HepG2 (cell line): ENCODE results near the gene PYGO2. TPM values are rescaled to one million over a fixed set of nuclear protein-coding genes. Genes with fewer than 3 reads are reported as not detected.
A peak's percentile ranks its signal among the peaks of the same experiment; 100 is the strongest.

Source experiments
- GATAD1 ChIP-seq: IDR thresholded peaks from 2 replicates; pipeline ENCODE4 v1.6.1; 2016; ENCODE audit warnings: missing genetic modification reagents, missing compliant biosample characterization
- MIXL1 ChIP-seq: IDR thresholded peaks from 2 replicates; pipeline ENCODE4 v1.6.1; 2016
- RBFOX2 ChIP-seq: fragments of 200-400 bp; formaldehyde crosslinking; IDR thresholded peaks from 2 replicates; pipeline ENCODE4 v1.6.1; 2017; ENCODE audit warnings: low read depth, mild to moderate bottlenecking, low read length
- SMAD1 ChIP-seq: sonication (generic); formaldehyde crosslinking; IDR thresholded peaks from 2 replicates; pipeline ENCODE4 v1.4.0; 2020; ENCODE audit warnings: missing genetic modification reagents, low read depth, mild to moderate bottlenecking, borderline replicate concordance
- UBTF ChIP-seq: sonication (generic); formaldehyde crosslinking; IDR thresholded peaks from 2 replicates; pipeline ENCODE4 v1.4.0; 2020; ENCODE audit warnings: mild to moderate bottlenecking, missing genetic modification reagents
- ZBTB21 ChIP-seq: sonication (generic); formaldehyde crosslinking; IDR thresholded peaks from 2 replicates; pipeline ENCODE4 v1.4.0; 2020; ENCODE audit warnings: missing genetic modification reagents
- ZFP36L2 ChIP-seq: sonication (generic); formaldehyde crosslinking; IDR thresholded peaks from 2 replicates; pipeline ENCODE4 v1.4.0; 2020; ENCODE audit warnings: missing genetic modification reagents
- ZNF234 ChIP-seq: sonication (generic); formaldehyde crosslinking; conservative IDR thresholded peaks from 2 replicates; pipeline ENCODE4 v1.5.1; 2020; ENCODE audit warnings: mild to moderate bottlenecking, missing genetic modification reagents
- ZNF362 ChIP-seq: sonication (generic); formaldehyde crosslinking; IDR thresholded peaks from 2 replicates; pipeline ENCODE4 v1.4.0; 2020; ENCODE audit warnings: missing genetic modification reagents, mild to moderate bottlenecking, borderline replicate concordance
- ZNF44 ChIP-seq: sonication (generic); formaldehyde crosslinking; IDR thresholded peaks from 2 replicates; pipeline ENCODE4 v1.5.1; 2020; ENCODE audit warnings: mild to moderate bottlenecking, missing genetic modification reagents
- ZNF562 ChIP-seq: sonication (generic); formaldehyde crosslinking; IDR thresholded peaks from 2 replicates; pipeline ENCODE4 v1.8.0; 2022; ENCODE audit warnings: missing genetic modification reagents, borderline replicate concordance
- ZNF614 ChIP-seq: IDR thresholded peaks from 2 replicates; pipeline ENCODE4 v1.6.1; 2018; ENCODE audit warnings: missing biosample characterization, missing genetic modification reagents, inconsistent platforms, borderline replicate concordance
- ZNF713 ChIP-seq: sonication (generic); formaldehyde crosslinking; IDR thresholded peaks from 2 replicates; pipeline ENCODE4 v1.4.0; 2020; ENCODE audit warnings: mild to moderate bottlenecking, missing genetic modification reagents
- ZNF737 ChIP-seq: sonication (generic); formaldehyde crosslinking; IDR thresholded peaks from 2 replicates; pipeline ENCODE4 v1.5.0; 2020; ENCODE audit warnings: missing genetic modification reagents, mild to moderate bottlenecking, borderline replicate concordance
- polyA plus RNA-seq, 8 experiments: library from polyadenylated mRNA; depleted of rRNA in 3 of 8; stranded (reverse) in 7 of 8; unstranded in 1 of 8; fragments of >200 nt; fragmentation: Illumina TruSeq in 4 of 8; extraction: Trizol in 4 of 8; gene quantifications; 2 replicates each; pipeline versions ENCODE4 v1.2.1 to v1.2.3, GENCODE V29; 2011 to 2016; ENCODE audit warnings: low read depth in 4 of 8, missing spikeins in 1 of 8, mixed read lengths in 1 of 8; ENCODE audit not compliant: insufficient read depth in 1 of 8
- total RNA-seq, 5 experiments: library from RNA; depleted of rRNA; stranded (reverse); fragments of >200 nt; fragmentation: Illumina TruSeq; extraction: Trizol; gene quantifications; 2 replicates each; pipeline ENCODE4 v1.2.3, GENCODE V29; 2016; ENCODE audit warnings: low read depth in 1 of 5
- TF ChIP-seq, protein P1 (sequence below): sonication (generic); formaldehyde crosslinking; IDR thresholded peaks from 2 replicates; pipeline ENCODE4 v1.5.0; 2020; ENCODE audit warnings: mild to moderate bottlenecking, missing genetic modification reagents, borderline replicate concordance

The PYGO2 gene
- total and polyA plus RNA-seq, 2 of the 13 experiments (the other 11 are each of a cell fraction or from before 2014, with no cell fraction given) = 20.3 to 21.8 TPM

GRCh38 chr1:154972517-154973343, 11.1 kb upstream of the PYGO2 start (continued):
- TF ChIP-seq ZFP36L2 (no peak), RBFOX2 (peak; percentile 47; the same call in 1 of the 2 replicates), ZNF713 (CRISPR knock-in tag) (no peak), MIXL1 (CRISPR knock-in tag) (no peak), UBTF (peak; percentile 56; the same call in 1 of the 2 replicates), ZBTB21 (no peak), ZNF362 (CRISPR knock-in tag) (peak; percentile 87), ZNF614 (CRISPR knock-in tag) (no peak; the same call in 1 of the 2 replicates), GATAD1 (CRISPR knock-in tag) (peak; percentile 55; the same call in 1 of the 2 replicates), ZNF562 (CRISPR knock-in tag) (no peak), ZNF44 (CRISPR knock-in tag) (no peak), ZNF234 (CRISPR knock-in tag) (no peak), ZNF737 (CRISPR knock-in tag) (no peak), SMAD1 (0 out of 2 replicates have a peak, but pooled peaks have one; percentile 26)
- TF ChIP-seq, protein P1, sequence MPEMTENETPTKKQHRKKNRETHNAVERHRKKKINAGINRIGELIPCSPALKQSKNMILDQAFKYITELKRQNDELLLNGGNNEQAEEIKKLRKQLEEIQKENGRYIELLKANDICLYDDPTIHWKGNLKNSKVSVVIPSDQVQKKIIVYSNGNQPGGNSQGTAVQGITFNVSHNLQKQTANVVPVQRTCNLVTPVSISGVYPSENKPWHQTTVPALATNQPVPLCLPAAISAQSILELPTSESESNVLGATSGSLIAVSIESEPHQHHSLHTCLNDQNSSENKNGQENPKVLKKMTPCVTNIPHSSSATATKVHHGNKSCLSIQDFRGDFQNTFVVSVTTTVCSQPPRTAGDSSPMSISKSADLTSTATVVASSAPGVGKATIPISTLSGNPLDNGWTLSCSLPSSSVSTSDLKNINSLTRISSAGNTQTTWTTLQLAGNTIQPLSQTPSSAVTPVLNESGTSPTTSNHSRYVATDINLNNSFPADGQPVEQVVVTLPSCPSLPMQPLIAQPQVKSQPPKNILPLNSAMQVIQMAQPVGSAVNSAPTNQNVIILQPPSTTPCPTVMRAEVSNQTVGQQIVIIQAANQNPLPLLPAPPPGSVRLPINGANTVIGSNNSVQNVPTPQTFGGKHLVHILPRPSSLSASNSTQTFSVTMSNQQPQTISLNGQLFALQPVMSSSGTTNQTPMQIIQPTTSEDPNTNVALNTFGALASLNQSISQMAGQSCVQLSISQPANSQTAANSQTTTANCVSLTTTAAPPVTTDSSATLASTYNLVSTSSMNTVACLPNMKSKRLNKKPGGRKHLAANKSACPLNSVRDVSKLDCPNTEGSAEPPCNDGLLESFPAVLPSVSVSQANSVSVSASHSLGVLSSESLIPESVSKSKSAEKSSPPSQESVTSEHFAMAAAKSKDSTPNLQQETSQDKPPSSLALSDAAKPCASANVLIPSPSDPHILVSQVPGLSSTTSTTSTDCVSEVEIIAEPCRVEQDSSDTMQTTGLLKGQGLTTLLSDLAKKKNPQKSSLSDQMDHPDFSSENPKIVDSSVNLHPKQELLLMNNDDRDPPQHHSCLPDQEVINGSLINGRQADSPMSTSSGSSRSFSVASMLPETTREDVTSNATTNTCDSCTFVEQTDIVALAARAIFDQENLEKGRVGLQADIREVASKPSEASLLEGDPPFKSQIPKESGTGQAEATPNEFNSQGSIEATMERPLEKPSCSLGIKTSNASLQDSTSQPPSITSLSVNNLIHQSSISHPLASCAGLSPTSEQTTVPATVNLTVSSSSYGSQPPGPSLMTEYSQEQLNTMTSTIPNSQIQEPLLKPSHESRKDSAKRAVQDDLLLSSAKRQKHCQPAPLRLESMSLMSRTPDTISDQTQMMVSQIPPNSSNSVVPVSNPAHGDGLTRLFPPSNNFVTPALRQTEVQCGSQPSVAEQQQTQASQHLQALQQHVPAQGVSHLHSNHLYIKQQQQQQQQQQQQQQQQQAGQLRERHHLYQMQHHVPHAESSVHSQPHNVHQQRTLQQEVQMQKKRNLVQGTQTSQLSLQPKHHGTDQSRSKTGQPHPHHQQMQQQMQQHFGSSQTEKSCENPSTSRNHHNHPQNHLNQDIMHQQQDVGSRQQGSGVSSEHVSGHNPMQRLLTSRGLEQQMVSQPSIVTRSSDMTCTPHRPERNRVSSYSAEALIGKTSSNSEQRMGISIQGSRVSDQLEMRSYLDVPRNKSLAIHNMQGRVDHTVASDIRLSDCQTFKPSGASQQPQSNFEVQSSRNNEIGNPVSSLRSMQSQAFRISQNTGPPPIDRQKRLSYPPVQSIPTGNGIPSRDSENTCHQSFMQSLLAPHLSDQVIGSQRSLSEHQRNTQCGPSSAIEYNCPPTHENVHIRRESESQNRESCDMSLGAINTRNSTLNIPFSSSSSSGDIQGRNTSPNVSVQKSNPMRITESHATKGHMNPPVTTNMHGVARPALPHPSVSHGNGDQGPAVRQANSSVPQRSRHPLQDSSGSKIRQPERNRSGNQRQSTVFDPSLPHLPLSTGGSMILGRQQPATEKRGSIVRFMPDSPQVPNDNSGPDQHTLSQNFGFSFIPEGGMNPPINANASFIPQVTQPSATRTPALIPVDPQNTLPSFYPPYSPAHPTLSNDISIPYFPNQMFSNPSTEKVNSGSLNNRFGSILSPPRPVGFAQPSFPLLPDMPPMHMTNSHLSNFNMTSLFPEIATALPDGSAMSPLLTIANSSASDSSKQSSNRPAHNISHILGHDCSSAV = no peak
